DND-41 (cell line): ENCODE measurements around the gene SNTA1.
"Not testable (repeated sequence)": the region's sequence is repeated elsewhere in the genome, so short reads cannot be mapped to it uniquely, and the experiment has no call there.

Experiments used
- CTCF ChIP-seq: IDR thresholded peaks from 2 replicates; pipeline ENCODE4 v1.5.1; 2012; ENCODE audit warnings: borderline replicate concordance, low read length, moderate library complexity, mild to moderate bottlenecking; ENCODE audit not compliant: poor library complexity, severe bottlenecking; ENCODE audit errors: extremely low read depth
- EZH2 ChIP-seq: IDR thresholded peaks from 3 replicates; pipeline ENCODE4 v1.6.1; 2012; ENCODE audit warnings: borderline replicate concordance, low read depth, mild to moderate bottlenecking, moderate library complexity, low read length, inconsistent platforms; ENCODE audit not compliant: severe bottlenecking

DNA sequence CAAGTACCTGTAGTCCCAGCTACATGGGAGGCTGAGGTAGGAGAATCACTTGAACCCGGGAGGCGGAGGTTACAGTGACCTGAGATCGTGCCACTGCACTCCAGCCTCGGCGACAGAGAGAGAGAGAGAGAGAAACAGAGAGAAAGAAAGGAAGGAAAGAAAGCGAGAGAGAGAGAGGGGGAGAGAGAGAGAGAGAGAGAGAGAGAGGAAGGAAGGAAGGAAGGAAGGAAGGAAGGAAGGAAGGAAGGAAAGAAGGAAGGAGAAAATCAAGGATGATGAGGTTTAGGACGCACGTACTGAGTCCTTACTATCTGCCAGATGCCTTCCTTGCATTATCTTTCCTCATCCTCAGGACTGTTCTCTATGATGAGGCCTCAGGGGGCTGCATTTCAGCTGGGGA lies 21.2 kb upstream of the SNTA1 start:
- TF ChIP-seq CTCF, EZH2: not testable (repeated sequence)
